Keratinocyte (primary cell): ENCODE measurements around the gene NUDT1. TPM values are rescaled to one million over a fixed set of nuclear protein-coding genes. Genes with fewer than 3 reads are reported as not detected.

Experiments used
- DNase-seq: peaks from one replicate; pipeline ENCODE4 v3.0.0-alpha.2; 2011; ENCODE audit warnings: low read depth, missing footprints, low spot score
- FAIRE-seq: peaks from 2 replicates; lab custom pipeline; 2011; peaks lifted over from hg19 to GRCh38; lab: Jason Lieb, UNC
- H2AFZ ChIP-seq: 2 replicates; pipeline ENCODE4 v1.6.0; 2012; ENCODE audit warnings: low read length, control low read depth, inconsistent platforms; ENCODE audit not compliant: control insufficient read depth
- H3K27ac ChIP-seq: 2 replicates; pipeline ENCODE4 v1.5.1; 2011; ENCODE audit warnings: low read length; ENCODE audit not compliant: control insufficient read depth, insufficient read depth
- H3K27me3 ChIP-seq: 3 replicates; pipeline ENCODE4 v1.6.0; 2011; ENCODE audit warnings: low read length; ENCODE audit not compliant: control insufficient read depth, insufficient read depth; ENCODE audit errors: extremely low read depth
- H3K36me3 ChIP-seq, 2 experiments: 2 replicates in 1 of 2; 3 replicates in 1 of 2; pipeline ENCODE4 v1.5.1; 2011; ENCODE audit warnings: low read length in 2 of 2, mild to moderate bottlenecking in 1 of 2; ENCODE audit not compliant: control insufficient read depth in 2 of 2, insufficient read depth in 2 of 2; ENCODE audit errors: extremely low read depth in 1 of 2
- H3K4me1 ChIP-seq: 3 replicates; pipeline ENCODE4 v1.5.1; 2011; ENCODE audit warnings: low read length; ENCODE audit not compliant: control insufficient read depth, insufficient read depth; ENCODE audit errors: extremely low read depth
- H3K4me2 ChIP-seq: 3 replicates; pipeline ENCODE4 v1.6.0; 2011; ENCODE audit warnings: low read depth, low read length; ENCODE audit not compliant: control insufficient read depth, insufficient read depth; ENCODE audit errors: extremely low read depth
- H3K4me3 ChIP-seq, 3 experiments: fragments of 200-600 bp in 1 of 3; sonication (generic) in 1 of 3; 2 replicates in 2 of 3; 3 replicates in 1 of 3; pipeline ENCODE4 v1.5.1; 2011 to 2016; ENCODE audit warnings: low read length in 3 of 3, mild to moderate bottlenecking in 3 of 3, control low read depth in 2 of 3, inconsistent platforms in 1 of 3, low read depth in 1 of 3, mixed read lengths in 1 of 3, mixed run types in 1 of 3, moderate library complexity in 1 of 3; ENCODE audit not compliant: control insufficient read depth in 2 of 3, insufficient read depth in 2 of 3; ENCODE audit errors: extremely low read depth in 1 of 3
- H3K79me2 ChIP-seq: 2 replicates; pipeline ENCODE4 v1.6.0; 2012; ENCODE audit warnings: low read length; ENCODE audit not compliant: control insufficient read depth, insufficient read depth
- H3K9ac ChIP-seq: 3 replicates; pipeline ENCODE4 v1.6.0; 2011; ENCODE audit warnings: low read length; ENCODE audit not compliant: control insufficient read depth, insufficient read depth; ENCODE audit errors: extremely low read depth
- H3K9me1 ChIP-seq: 3 replicates; pipeline ENCODE4 v1.6.0; 2011; ENCODE audit warnings: low read length; ENCODE audit not compliant: control insufficient read depth, insufficient read depth; ENCODE audit errors: extremely low read depth
- H3K9me3 ChIP-seq: 2 replicates; pipeline ENCODE4 v1.5.1; 2012; ENCODE audit warnings: low read depth, low read length; ENCODE audit not compliant: control insufficient read depth
- H4K20me1 ChIP-seq: 3 replicates; pipeline ENCODE4 v1.6.0; 2011; ENCODE audit warnings: low read length; ENCODE audit not compliant: control insufficient read depth, insufficient read depth; ENCODE audit errors: extremely low read depth
- EZH2 ChIP-seq: IDR thresholded peaks from one replicate; pipeline ENCODE4 v1.6.1; 2012; ENCODE audit warnings: inconsistent platforms, mild to moderate bottlenecking, low read length, moderate library complexity
- dilution Hi-C: fragments of 300-500 bp; cut with MboI; formaldehyde crosslinking; loops from one replicate; pipeline ENCODE4 v1.7.0; 2020; ENCODE audit warnings: low sequenced_read_pairs; ENCODE audit not compliant: extremely low pct_ligation_motif_present
- polyA plus RNA-seq, 5 experiments: library from polyadenylated mRNA; depleted of rRNA in 3 of 5; stranded (reverse) in 3 of 5; stranded (forward) in 1 of 5; unstranded in 1 of 5; fragments of >200 nt; gene quantifications; 1 replicate in 1 of 5; 2 replicates in 3 of 5; 3 replicates in 1 of 5; pipeline versions ENCODE4 v1.2.1 to v1.2.3, GENCODE V29; 2011 to 2012; ENCODE audit warnings: missing spikeins in 2 of 5, low read depth in 1 of 5, low replicate concordance in 1 of 5
- TF ChIP-seq, protein P1 (sequence below), 3 experiments: IDR thresholded peaks in 1 of 3; conservative IDR thresholded peaks in 1 of 3; optimal IDR thresholded peaks in 1 of 3; 2 replicates in 2 of 3; 3 replicates in 1 of 3; pipeline versions ENCODE3 to v1.5.1; 2011; ENCODE audit warnings: low read length in 3 of 3, mild to moderate bottlenecking in 3 of 3, moderate library complexity in 2 of 3, control low read depth in 1 of 3, inconsistent platforms in 1 of 3; ENCODE audit not compliant: insufficient read depth in 2 of 3; ENCODE audit errors: extremely low read depth in 1 of 3

The NUDT1 gene
- polyA plus RNA-seq, 1 donor (not counting 4 experiments of a cell fraction or from before 2014, with no cell fraction given): 21.9 TPM

GRCh38 chr7:2258661-2259365 lies 16.8 kb downstream of the NUDT1 start:
- peaks cover 5% of the 10 kb centered on the region for H3K9me1 ChIP-seq
- H3K36me3 ChIP-seq: peaks cover 0 to 8% of the 10 kb centered on the region in 2 experiments
- H4K20me1 ChIP-seq: peaks cover 4% of the 10 kb centered on the region
- no peak overlapping the region for H2AFZ ChIP-seq
- H3K4me1 ChIP-seq: peaks cover 4% of the 10 kb centered on the region
- no peaks in the 10 kb centered on the region for H3K9me3 ChIP-seq
- TF ChIP-seq EZH2: no peak
- TF ChIP-seq, protein P1, sequence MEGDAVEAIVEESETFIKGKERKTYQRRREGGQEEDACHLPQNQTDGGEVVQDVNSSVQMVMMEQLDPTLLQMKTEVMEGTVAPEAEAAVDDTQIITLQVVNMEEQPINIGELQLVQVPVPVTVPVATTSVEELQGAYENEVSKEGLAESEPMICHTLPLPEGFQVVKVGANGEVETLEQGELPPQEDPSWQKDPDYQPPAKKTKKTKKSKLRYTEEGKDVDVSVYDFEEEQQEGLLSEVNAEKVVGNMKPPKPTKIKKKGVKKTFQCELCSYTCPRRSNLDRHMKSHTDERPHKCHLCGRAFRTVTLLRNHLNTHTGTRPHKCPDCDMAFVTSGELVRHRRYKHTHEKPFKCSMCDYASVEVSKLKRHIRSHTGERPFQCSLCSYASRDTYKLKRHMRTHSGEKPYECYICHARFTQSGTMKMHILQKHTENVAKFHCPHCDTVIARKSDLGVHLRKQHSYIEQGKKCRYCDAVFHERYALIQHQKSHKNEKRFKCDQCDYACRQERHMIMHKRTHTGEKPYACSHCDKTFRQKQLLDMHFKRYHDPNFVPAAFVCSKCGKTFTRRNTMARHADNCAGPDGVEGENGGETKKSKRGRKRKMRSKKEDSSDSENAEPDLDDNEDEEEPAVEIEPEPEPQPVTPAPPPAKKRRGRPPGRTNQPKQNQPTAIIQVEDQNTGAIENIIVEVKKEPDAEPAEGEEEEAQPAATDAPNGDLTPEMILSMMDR (optimal IDR thresholded peaks at IDR 0.05 in 1 of 3, IDR thresholded peaks at IDR 0.05 in 1 of 3, conservative IDR thresholded peaks at IDR 0.05 in 1 of 3; ENCODE audit: extremely low read depth in 1 of 3, insufficient read depth in 2 of 3, low read length in 3 of 3): no peak
- H3K79me2 ChIP-seq: no peaks in the 10 kb centered on the region
- no peak overlapping the region for H3K4me2 ChIP-seq
- H3K4me3 ChIP-seq: no peak overlapping the region
- DNase-seq: no peak
- no peak overlapping the region for H3K9ac ChIP-seq
- dilution Hi-C loops: no loop called here
- H3K27ac ChIP-seq: no peak overlapping the region
- no peaks in the 10 kb centered on the region for H3K27me3 ChIP-seq
- no peak for FAIRE-seq

DNA sequence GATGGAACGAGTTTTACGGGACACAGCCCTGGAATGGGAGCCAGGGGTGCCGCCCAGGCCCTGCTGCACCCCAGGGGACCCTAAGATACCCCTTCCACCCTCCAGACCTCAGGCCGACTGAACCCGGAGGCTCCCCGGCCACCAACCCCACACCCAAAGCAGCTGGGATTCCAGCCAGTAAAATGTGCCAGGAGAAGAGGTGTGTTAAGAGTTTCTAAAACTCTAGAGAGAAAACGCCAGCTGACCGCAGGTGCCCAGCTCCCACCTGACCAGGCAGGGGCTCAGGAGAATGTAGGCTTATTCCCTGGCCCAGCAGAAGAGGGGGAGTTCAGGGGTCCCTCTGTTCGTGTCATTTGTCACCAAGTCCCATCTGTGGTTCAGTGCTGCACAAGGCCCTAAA lies 17.5 kb downstream of the NUDT1 start:
- no peak overlapping the region for H2AFZ ChIP-seq
- peaks cover 4% of the 10 kb centered on the region for H3K4me1 ChIP-seq
- peaks cover 5% of the 10 kb centered on the region for H3K9me1 ChIP-seq
- DNase-seq (no peak), FAIRE-seq (no peak)
- H4K20me1 ChIP-seq: peaks cover 4% of the 10 kb centered on the region
- peaks cover 2 to 6% of the 10 kb centered on the region in 2 experiments for H3K36me3 ChIP-seq
- H3K27me3 ChIP-seq: no peaks in the 10 kb centered on the region
- H3K79me2 ChIP-seq: no peaks in the 10 kb centered on the region
- H3K9me3 ChIP-seq: no peaks in the 10 kb centered on the region
- no peak overlapping the region for H3K27ac ChIP-seq
- no peak overlapping the region for H3K9ac ChIP-seq
- no peak overlapping the region for H3K4me2 ChIP-seq
- dilution Hi-C loops: no loop called here
- no peak overlapping the region for H3K4me3 ChIP-seq
- TF ChIP-seq EZH2: no peak
- TF ChIP-seq, protein P1 (optimal IDR thresholded peaks at IDR 0.05 in 1 of 3, IDR thresholded peaks at IDR 0.05 in 1 of 3, conservative IDR thresholded peaks at IDR 0.05 in 1 of 3; ENCODE audit: extremely low read depth in 1 of 3, insufficient read depth in 2 of 3, low read length in 3 of 3): no peak
